Upper lobe of left lung (tissue), 6 donors: Measurements from ENCODE around the gene PHTF2. TPM values are rescaled to one million over a fixed set of nuclear protein-coding genes. Genes with fewer than 3 reads are reported as not detected.

ENCODE experiments used
- ATAC-seq, 2 donors: fragments of 200-7000 bp; cut with Tn5 transposase; one replicate each; pipeline ENCODE4 v1.9.1; 2022; ENCODE audit warnings: mild to moderate bottlenecking in 2 of 2, moderate library complexity in 2 of 2; ENCODE audit not compliant: low FRiP score in 2 of 2
- DNase-seq, 2 donors: peaks; one replicate each; pipeline ENCODE4 v3.0.0-alpha.2; 2019 to 2020
- H3K27ac ChIP-seq, 4 donors: fragments of 200-600 bp; sonication (generic); one replicate each; pipeline ENCODE4 v1.5.1; 2016 to 2019
- H3K27me3 ChIP-seq, 4 donors: fragments of 200-600 bp; sonication (generic); one replicate each; pipeline ENCODE4 v1.5.1; 2017 to 2019
- H3K36me3 ChIP-seq, 4 donors: fragments of 200-600 bp; sonication (generic); one replicate each; pipeline ENCODE4 v1.5.1; 2016 to 2019
- H3K4me1 ChIP-seq, 4 donors: fragments of 200-600 bp; sonication (generic); one replicate each; pipeline ENCODE4 v1.5.1; 2018 to 2019
- H3K4me3 ChIP-seq, 4 donors: fragments of 200-600 bp; sonication (generic); one replicate each; pipeline ENCODE4 v1.5.1; 2017 to 2019; ENCODE audit warnings: mild to moderate bottlenecking in 2 of 4, moderate library complexity in 1 of 4
- H3K9me3 ChIP-seq, 4 donors: fragments of 200-600 bp; sonication (generic); one replicate each; pipeline ENCODE4 v1.5.1; 2018 to 2019
- CTCF ChIP-seq, 6 experiments: fragments of 450-650 bp in 4 of 6; fragments of 200-600 bp in 2 of 6; sonication (generic) in 2 of 6; IDR thresholded peaks; one replicate each; pipeline ENCODE4 v1.5.1; 2016 to 2019; ENCODE audit warnings: antibody characterized with exemption in 6 of 6
- EP300 ChIP-seq, 4 donors: sonication (generic); formaldehyde crosslinking; IDR thresholded peaks; one replicate each; pipeline ENCODE4 v1.5.1; 2017; ENCODE audit warnings: antibody characterized with exemption in 4 of 4, control low read depth in 2 of 4
- POLR2A ChIP-seq, 4 donors: fragments of 450-650 bp; IDR thresholded peaks; one replicate each; pipeline ENCODE4 v1.5.1; 2016 to 2017; ENCODE audit warnings: antibody characterized with exemption in 4 of 4, mild to moderate bottlenecking in 2 of 4
- POLR2AphosphoS5 ChIP-seq, 2 donors: sonication (generic); formaldehyde crosslinking; IDR thresholded peaks; one replicate each; pipeline ENCODE4 v1.5.1; 2017; ENCODE audit warnings: antibody characterized with exemption in 2 of 2
- WGBS, 2 donors: methylation state at CpG; one replicate each; pipeline ENCODE4 v1.1.5; 2017 to 2018; 5-methylcytosine and 5-hydroxymethylcytosine counted together
- total RNA-seq, 6 donors: library from RNA; depleted of rRNA in 4 of 6; stranded (reverse); fragments of >200 nt in 4 of 6; gene quantifications; one replicate each; pipeline versions ENCODE4 v1.1.0 to v1.2.1, GENCODE V29; 2016 to 2021
- donor health status: DM: no; HTN: no; CAD: no; lungs with moderate emphysema.
- donor health status: DM: no; HTN: yes; CAD: no; lungs with severe emphysema.

PHTF2 gene
- total RNA-seq, 6 donors from 2014 or later: 7.0 to 25.2 (median 14.7) TPM

DNA sequence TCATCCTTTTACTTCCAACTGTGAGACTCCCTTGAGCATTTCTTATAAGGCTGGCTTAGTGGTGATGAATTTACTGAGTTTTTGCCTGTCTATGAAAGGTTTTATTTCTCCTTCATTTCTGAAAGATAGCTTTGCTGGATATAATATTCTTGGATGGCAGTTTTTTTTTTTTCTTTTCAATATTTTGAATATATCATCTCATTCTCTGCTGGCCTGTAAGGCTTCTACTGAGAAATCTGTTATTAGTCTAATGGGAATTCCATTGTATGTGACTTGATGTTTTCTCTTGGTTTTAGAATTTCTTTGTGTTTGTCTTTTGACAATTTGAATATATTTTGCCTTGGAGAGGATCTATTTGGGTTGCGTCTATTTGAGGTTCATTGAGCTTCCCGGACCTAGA is 22.4 kb downstream of the PHTF2 start:
- H3K27ac ChIP-seq: no peak overlapping the region
- no peak for TF ChIP-seq EP300 (IDR thresholded peaks at IDR 0.05)
- no peak for TF ChIP-seq CTCF (IDR thresholded peaks at IDR 0.05)
- no peak for TF ChIP-seq POLR2AphosphoS5 (IDR thresholded peaks at IDR 0.05)
- peaks cover 0 to 5% (median 1%) of the 10 kb centered on the region in 4 donors for H3K36me3 ChIP-seq
- DNase-seq: no peak
- H3K27me3 ChIP-seq: no peaks in the 10 kb centered on the region
- ATAC-seq: no peak
- peaks cover 3 to 30% (median 21%) of the 10 kb centered on the region in 4 donors for H3K9me3 ChIP-seq
- 100% methylated on average over 2 of the region's 2 CpGs for WGBS, 2 donors
- H3K4me1 ChIP-seq: peaks cover 0 to 4% (median 0%) of the 10 kb centered on the region in 4 donors
- no peak overlapping the region for H3K4me3 ChIP-seq

- Histone ChIP-seq H3K27me3 (no peaks in the 10 kb centered on the region), H3K4me1 (peaks cover 0 to 4% (median 0%) of the 10 kb centered on the region in 4 donors), H3K27ac (no peak overlapping the region), H3K4me3 (no peak overlapping the region), H3K36me3 (peaks cover 0 to 3% (median 0%) of the 10 kb centered on the region in 4 donors), H3K9me3 (peaks cover 3 to 30% (median 21%) of the 10 kb centered on the region in 4 donors)
- TF ChIP-seq CTCF (IDR thresholded peaks at IDR 0.05) (no peak), POLR2AphosphoS5 (IDR thresholded peaks at IDR 0.05) (no peak), POLR2A (IDR thresholded peaks at IDR 0.05) (no peak), EP300 (IDR thresholded peaks at IDR 0.05) (no peak)
- ATAC-seq (no peak), DNase-seq (no peak)
- WGBS, 2 donors: 63 to 100% methylated on average over 1 of the region's 1 CpG
Measured at GRCh38 chr7:77822269-77822668, 23.7 kb downstream of the PHTF2 start.

DNA sequence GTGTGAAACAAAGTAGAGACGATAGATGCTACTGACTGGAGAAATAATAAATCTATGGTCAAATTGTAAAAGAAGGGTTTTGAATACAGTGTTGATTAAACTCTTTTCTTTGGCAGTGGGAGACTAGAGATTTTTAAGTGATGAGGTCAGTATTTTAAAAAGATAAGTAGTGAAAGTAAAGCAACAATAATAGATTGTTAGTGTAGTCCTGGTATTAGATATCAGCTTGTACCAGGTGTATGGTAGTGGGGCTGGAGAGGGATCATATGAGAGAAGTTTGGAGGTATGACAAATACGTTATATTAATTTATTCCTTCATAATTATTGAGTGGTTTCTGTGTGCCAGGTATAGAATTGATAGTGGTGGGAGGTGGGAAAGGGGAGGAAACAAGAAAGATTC is 25.2 kb downstream of the PHTF2 start:
- Histone ChIP-seq H3K27ac (no peak overlapping the region), H3K36me3 (peaks cover 0 to 3% (median 0%) of the 10 kb centered on the region in 4 donors), H3K9me3 (peaks cover 3 to 30% (median 20%) of the 10 kb centered on the region in 4 donors), H3K4me3 (no peak overlapping the region), H3K27me3 (no peaks in the 10 kb centered on the region), H3K4me1 (peaks cover 0 to 4% (median 0%) of the 10 kb centered on the region in 4 donors)
- WGBS, 2 donors: 83 to 86% methylated on average over 2 of the region's 2 CpGs
- TF ChIP-seq POLR2A (IDR thresholded peaks at IDR 0.05) (no peak), CTCF (IDR thresholded peaks at IDR 0.05) (no peak), POLR2AphosphoS5 (IDR thresholded peaks at IDR 0.05) (no peak), EP300 (IDR thresholded peaks at IDR 0.05) (no peak)
- DNase-seq (no peak), ATAC-seq (no peak)

DNA sequence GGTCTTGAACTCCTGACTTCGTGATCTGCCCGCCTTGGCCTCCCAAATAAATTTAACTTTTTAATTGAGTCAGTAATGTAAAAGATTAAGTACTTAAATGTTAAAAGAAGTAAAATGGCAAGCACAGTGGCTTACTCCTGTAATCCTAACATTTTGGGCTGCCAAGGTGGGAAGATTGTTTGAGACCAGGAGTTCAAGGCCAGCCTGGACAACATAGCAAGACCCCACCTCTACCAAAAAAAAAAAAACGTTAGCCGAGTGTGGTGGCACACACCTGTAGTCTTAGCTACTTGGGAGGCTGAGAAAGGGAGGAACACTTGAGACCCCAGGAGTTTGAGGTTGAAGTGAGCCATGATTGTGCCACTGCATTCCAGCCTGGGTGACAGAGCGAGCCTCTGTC is 26.1 kb downstream of the PHTF2 start:
- 97 to 99% methylated on average over 5 of the region's 5 CpGs for WGBS, 2 donors
- Histone ChIP-seq H3K9me3 (peaks cover 3 to 30% (median 20%) of the 10 kb centered on the region in 4 donors), H3K4me3 (no peak overlapping the region), H3K27ac (no peak overlapping the region), H3K27me3 (no peaks in the 10 kb centered on the region), H3K36me3 (peaks cover 0 to 3% (median 0%) of the 10 kb centered on the region in 4 donors), H3K4me1 (peaks cover 0 to 4% (median 0%) of the 10 kb centered on the region in 4 donors)
- DNase-seq: no peak
- no peak for ATAC-seq
- TF ChIP-seq POLR2A (IDR thresholded peaks at IDR 0.05) (no peak), POLR2AphosphoS5 (IDR thresholded peaks at IDR 0.05) (no peak), EP300 (IDR thresholded peaks at IDR 0.05) (no peak), CTCF (IDR thresholded peaks at IDR 0.05) (no peak)

- Histone ChIP-seq H3K27ac (no peak overlapping the region), H3K36me3 (peaks cover 0 to 3% (median 0%) of the 10 kb centered on the region in 4 donors), H3K27me3 (no peaks in the 10 kb centered on the region), H3K4me3 (no peak overlapping the region), H3K4me1 (peaks cover 0 to 4% (median 0%) of the 10 kb centered on the region in 4 donors), H3K9me3 (peaks cover 2 to 25% (median 17%) of the 10 kb centered on the region in 4 donors)
- ATAC-seq (no peak), DNase-seq (no peak)
- TF ChIP-seq POLR2A (IDR thresholded peaks at IDR 0.05) (no peak), EP300 (IDR thresholded peaks at IDR 0.05) (no peak), POLR2AphosphoS5 (IDR thresholded peaks at IDR 0.05) (no peak), CTCF (IDR thresholded peaks at IDR 0.05) (no peak)
- 83 to 89% methylated on average over 3 of the region's 3 CpGs for WGBS, 2 donors
Measured at GRCh38 chr7:77825131-77825530, 26.6 kb downstream of the PHTF2 start.
